SU-DHL-6 (cell line): Measurements from ENCODE around the gene IFNL1.

Experiments
- CTCF ChIP-seq: fragments of 200-600 bp; sonication (generic); IDR thresholded peaks from one replicate; pipeline ENCODE4 v1.5.1; 2017; ENCODE audit warnings: antibody characterized with exemption, mild to moderate bottlenecking, low read length, moderate library complexity; ENCODE audit not compliant: insufficient read depth, poor library complexity, severe bottlenecking
- EZH2phosphoT487 ChIP-seq: fragments of 200-600 bp; sonication (generic), shearing (Covaris generic); conservative IDR thresholded peaks from 2 replicates; pipeline ENCODE4 v1.6.1; 2018; ENCODE audit warnings: mild to moderate bottlenecking, antibody characterized with exemption, low read length, moderate library complexity, mixed read lengths

GRCh38 chr19:39318690-39319089, 22.5 kb downstream of the IFNL1 start:
- TF ChIP-seq CTCF (no peak), EZH2phosphoT487 (no peak)
